NCI-H446 (cell line): ENCODE data around the gene ZNF135.

Experiments used
- DNase-seq, 2 experiments: peaks; one replicate each; lab custom pipeline; 2025; lab: John Stamatoyannopoulos, UW

ZNF135 gene

DNA sequence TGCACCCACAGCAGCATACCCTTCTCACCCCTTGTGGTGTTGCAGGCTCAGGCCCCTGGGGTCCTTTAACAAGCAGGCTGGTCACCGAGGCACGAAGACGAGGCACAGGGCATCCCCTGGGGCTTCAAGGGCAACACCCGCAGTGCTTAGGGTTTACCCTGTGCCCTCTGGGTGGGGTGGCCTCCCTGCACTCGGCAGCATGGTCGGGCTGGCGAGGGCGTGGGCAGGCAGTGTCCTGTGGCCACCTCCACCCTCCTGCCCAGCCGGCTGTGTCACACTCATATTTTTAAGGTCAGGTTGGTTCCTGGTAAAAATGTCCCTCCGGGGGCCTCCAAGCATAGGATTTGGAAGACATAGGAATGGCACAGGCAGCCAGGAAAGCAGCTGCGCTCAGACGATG, 11.4 kb upstream of the ZNF135 start:
- DNase-seq: no peak

DNA sequence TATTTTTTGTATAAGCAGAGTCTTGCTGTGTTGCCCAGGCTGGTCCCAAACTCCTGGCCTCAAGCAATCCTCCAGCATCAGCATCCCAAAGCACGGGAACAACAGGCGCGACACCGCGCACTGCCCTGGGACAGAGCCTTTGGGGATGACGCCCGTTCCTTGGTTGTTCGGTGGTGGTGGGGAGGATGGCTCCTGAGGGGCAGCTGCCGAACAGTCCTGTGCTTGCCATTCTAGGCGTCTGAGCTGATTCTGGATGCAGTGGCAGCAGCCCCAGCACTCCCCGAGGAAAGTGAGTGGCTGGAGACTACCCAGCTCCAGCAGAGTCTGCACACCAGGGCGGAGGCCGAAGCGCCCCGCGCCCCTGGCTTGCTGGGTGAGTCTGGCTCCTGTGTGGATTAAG, 6.8 kb upstream of the ZNF135 start:
- DNase-seq: no peak

DNA sequence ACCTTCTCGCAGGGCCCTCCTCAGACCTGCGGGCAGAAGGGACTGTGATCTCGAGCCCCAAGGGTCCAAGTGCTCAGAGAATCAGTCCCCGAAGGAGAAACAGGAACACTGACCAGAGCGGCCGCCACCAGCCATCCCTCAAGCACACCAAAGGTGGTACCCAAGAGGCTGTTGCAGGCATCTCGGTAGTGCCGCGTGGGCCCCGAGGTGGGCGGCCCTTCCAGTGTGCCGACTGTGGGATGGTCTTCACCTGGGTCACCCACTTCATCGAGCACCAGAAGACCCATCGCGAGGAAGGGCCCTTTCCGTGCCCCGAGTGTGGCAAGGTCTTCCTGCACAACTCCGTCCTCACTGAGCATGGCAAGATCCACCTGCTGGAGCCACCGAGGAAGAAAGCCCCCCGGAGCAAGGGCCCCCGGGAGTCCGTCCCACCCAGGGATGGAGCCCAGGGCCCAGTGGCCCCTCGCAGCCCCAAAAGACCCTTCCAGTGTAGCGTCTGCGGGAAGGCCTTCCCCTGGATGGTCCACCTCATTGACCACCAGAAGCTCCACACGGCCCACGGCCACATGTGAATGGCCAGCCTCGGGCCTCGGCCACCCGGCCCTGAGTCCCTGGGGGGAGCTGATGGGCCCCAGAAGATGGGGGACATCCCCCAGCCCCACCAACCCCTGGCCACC, 5.5 kb upstream of the ZNF135 start:
- DNase-seq: no peak

DNA sequence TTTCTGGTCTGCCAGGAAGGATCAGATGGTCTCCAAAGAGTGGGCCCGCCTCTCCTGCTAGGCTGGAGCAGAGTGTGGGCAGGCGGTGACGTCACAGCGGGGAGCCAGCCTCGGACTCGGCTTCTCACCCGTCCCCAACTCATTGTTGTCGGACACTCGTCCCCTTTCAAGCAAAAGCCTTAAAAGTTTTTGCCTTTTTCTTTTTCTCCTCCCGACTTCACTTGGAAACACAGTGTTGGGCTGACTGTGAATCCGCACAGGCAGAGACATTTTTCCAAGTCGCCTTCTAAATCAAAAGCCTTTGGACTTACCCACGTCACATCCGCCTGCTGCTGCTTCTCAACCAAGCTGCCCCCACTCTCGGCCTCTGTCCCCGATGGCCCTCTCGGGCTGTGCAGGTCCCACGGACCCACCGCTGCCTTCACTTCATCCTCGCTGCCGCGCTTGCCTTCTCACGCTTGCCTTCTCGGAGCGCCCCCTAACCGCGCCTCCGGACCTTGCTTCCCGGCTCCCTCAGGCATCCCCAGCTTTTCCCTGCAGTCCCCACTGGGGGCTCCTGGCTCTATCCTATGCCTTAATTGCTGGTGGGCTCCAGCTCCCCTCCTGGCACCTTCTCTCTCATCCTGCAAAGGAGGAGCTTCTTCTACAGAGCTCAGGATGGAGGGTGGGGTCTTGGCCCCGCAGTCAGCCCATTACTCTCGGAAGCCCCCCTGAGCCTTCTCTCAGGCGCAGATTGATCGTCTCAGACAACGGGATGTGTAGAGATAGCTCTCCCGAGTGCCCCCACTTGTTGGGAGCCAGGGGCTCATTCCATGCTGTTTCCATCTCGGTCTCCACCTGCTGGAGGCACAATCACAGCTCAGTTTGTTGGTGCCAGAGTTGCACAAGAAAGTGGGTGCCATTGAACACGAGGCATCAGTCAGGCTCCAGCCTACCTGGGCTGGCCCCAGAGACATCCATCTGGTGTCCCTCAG, 3.9 kb upstream of the ZNF135 start:
- no peak for DNase-seq

DNA sequence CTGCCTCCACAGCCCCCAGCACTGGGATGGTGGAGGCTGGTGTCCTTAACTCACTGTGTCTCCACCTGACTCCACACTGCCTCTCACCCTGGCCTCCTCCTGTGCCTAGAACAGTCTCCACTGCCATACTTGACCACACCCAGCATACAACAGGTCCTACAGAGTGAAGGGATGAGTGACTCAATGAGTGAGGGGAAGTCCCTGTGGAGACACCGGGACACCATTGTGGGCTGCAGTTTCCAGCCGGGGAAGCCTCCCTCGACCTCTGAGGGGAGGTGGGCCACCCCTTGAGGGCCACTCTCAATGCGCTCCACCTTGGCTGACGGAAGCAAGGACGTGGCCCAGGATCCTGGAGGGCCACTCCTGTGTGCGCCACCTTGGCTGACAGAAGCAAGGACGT, 2.8 kb upstream of the ZNF135 start:
- DNase-seq: no peak

DNA sequence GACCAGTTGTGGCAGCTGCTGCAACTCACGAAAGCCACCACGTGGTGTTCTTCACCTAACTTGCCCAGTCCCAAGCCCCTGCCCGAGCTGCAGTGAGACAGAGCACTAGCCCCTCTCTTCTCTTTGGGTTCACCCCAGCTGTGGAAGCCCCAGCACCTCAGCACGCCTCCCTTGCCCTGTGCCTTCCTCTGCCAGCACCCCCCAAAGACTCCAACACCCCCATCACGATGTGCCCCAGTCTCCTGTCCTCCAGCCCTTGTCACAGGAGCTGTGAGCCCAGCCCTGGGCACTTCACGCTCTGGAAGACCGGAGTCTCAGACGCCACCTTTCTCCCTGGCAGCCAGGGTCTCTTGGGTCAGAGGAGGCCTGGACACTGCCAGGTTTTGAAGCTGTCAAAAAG, 2.2 kb upstream of the ZNF135 start:
- DNase-seq: no peak

DNA sequence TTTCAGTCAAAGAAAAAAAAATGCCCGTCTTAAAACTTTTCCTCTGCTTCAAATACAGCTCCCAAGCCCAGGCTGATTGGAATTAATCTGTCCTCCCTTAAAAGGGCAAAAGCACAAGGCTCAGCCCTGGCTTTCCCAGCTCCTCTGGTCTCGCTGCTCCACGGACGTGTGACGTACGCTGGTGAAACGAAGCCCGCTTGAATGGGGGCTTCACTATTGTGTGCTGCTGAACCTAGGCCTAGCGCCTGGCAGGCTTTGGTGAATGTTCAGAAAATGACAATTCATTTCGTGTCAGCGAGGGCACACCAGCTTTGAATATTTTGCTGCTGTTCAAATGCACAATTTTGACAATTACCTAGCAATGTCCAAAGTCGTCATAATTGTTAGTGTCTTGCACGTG, 615 bp upstream of the ZNF135 start:
- DNase-seq: no peak

DNA sequence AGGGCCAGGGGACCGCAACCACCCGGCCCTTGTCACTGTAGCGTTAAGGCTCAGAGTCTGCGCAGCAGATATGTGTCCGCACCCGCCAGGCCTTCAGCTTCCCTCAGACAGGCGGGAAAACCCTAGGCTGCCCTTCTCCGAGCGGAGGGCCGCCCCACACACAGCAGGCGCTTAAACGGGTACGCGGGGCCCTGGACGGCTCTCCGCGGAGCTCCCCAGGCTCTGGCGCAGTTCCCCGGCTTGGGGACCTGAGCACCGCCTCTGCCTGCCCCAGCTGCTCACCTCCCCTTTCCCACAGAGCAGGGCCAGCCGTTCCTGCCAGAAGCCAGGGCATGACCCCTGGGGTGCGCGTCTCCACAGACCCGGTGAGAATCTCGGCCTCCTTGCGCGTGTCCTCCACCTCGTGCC, 593 bp downstream of the ZNF135 start:
- no peak for DNase-seq

DNA sequence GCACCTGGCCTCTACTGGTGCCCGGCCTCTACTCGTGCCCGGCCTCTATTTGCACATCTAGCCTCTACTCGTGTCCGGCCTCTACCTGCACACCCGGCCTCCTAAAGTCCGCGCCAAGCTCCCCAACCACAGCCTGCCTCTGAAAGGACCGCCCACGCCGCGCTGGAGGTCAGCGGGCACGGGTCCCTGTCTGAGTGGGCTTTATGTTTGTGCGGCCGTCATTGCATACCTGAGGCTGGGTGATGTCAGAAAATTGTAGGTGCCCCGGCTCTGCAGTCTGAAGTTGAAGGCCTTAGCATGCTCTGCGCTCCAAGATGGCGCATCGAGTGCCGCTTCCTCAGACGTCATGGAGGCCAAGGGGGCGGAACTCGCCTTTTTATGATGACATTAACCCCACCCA, 1.1 kb downstream of the ZNF135 start:
- no peak for DNase-seq

DNA sequence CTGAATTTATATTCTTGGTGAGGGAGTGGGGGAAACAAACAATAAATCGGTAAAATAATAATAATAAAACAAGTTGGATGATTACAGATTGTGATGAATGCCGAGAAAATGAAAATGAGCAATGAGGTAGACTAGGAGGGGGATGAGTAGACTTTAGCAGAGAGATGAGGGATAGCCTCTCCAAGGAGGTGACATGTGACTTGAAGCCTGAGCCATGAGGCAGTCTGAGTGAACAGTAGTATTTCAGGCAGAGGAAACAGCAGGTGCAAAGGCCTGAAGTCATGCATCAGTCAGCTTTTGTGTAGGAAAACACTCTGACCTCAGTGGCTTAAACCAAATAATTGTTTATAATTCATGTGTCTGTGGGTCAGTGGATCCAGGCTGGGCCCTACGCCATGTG, 4.6 kb downstream of the ZNF135 start:
- no peak for DNase-seq

DNA sequence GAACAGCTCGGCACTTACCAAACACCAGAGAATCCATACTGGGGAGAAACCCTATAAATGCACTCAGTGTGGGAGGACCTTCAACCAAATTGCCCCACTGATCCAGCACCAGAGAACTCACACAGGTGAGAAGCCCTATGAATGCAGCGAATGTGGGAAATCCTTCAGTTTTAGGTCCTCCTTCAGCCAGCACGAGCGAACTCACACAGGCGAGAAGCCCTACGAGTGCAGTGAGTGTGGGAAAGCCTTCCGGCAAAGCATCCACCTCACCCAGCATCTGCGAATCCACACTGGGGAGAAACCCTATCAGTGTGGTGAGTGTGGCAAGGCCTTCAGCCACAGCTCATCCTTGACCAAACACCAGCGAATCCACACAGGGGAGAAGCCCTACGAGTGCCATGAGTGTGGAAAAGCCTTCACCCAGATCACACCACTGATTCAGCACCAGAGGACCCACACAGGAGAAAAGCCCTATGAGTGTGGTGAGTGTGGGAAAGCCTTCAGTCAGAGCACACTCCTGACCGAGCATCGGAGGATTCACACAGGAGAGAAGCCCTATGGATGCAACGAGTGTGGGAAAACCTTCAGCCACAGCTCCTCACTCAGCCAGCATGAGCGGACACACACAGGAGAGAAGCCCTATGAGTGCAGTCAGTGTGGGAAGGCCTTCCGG, 8.3 kb downstream of the ZNF135 start:
- DNase-seq: no peak

DNA sequence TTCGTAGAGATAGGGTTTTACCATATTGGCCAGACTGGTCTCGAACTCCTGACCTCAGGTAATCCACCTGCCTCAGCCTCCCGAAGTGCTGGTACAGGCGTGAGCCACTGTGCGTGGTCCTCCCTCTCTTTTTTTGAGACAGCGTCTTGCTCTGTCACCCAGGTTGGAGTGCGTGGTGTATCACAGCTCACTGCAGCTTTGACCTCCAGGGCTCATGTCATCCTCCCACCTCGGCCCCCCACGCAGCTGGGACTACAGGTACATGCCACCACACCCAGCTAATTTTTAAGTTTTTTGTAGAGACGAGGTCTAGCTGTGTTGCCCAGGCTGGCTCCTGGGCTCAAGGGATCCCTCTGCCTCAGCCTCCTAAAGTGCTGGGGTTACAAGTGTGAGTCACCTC, 20.7 kb downstream of the ZNF135 start:
- no peak for DNase-seq

DNA sequence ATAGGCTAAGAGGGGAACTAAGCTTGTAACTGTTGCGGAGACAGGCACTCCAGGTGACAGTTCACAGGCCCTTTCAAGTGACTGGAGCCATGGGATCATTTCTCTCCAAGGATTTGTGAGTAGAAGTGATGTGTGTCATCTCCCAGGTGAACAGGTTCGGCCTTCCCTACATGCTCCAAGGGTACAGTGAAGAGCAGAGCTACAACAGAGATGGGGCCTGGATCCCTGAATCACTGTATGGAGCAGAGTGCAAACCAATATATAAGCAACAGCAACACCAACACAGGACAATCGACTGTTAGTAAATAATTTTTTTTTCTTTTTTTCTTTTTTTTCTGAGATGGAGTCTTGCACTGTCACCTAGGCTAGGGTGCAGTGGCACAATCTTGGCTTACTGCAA, 23.9 kb downstream of the ZNF135 start:
- DNase-seq: no peak

DNA sequence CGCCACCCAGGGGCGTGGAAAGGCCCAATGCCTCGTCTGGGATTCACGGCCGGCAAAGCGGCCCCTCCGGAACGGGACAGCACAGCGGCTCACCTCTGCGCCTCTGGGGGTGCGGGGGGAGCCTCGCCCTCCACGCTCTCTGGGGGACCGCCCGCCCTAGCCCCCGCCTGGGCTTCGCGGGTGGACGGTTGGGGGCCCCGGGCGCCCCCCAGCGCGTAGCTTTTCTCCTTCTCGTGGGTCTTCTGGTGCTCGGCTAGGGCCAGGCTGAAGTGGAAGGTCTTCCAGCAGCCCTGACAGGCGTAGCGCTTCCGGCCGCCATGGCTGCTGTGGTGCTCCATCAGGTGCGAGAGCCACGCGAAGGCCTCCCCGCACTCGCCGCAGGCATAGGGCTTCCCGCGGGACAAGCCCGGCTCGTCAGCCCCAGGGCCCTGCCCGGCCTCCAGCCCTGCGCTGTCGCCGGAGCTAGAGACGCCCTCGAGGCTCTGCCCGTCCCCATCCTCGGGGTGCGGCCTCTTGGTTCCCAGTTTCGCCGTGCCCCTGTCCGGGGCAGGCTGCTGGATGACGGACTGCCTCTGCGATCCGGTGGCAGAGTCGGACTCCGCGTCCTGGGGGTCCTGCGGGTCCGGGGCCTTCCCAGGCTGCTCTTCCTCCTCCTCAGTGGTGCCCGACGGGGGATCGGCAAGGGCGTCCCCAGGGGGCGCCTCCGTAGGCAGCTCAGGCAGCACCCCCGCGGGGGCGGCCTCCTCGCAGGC, 25.7 kb downstream of the ZNF135 start:
- DNase-seq: no peak

DNA sequence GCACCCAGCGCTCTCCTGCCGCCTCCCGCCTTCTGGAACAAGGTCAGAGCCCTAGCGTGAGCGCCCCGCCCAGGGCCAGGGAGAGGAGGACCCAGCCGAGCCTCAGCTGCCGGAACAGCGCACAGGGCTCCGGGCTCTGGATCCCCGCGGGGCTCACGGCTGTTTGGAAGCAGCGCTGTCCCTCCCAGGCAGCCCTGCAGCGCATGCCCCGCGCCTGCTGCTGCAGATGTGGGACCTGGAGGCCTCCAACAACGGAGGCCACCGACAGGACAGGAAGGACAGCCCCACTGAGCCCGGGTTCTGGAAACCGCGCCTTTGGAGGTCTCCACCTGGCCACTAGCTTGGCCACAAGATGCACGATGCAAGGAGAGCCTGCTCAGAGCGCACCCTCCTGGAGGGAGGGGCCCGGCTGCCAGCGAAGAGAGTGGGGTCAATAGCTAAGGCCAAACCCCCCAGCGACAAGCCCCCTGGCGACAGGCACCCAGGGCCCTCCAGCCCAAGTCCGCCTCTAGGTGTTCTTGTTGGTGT, 26.3 kb downstream of the ZNF135 start:
- DNase-seq: no peak

DNA sequence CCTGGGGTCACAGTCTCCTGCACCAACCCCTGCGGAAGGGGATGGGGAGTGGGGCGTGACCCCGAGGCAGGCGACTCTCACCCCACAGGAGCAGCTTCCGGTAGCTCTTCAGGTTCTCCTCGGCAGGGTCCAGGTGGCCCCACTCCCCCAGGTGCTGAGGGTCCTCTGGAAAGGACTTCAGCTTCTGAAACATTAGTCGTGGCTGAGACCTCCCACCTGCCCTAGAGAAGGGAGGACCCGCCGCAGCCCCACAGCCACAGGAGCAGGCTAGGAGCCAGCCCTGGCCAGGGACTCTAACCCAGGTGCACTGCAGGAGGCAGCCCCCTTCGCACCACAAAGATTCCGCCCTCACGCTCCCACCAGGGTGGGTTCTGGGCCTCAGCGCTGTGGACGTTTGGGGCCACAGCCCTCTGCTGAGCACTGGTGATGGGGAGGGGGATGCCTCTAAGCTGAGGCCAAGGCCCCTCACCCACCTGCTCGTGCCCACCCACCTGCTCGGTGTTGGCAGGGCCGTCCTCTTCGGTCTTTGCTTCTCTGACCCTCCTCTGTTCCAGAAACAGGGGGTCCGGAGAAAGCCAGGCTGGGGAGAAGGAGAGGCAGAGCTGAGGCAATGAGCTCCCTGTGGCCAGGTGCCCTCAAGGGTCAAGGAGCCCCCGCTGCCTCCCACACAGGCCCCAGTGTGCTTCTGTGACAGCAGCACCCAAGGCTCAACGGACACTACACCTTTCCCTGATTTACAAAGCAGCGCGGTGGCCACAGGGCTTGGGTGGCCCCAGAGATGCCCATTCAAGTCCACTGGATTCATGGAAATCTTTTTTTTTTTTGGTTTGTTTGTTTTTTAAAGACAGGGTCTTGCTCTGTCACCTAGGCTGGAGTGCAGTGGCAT, 28.0 kb downstream of the ZNF135 start:
- no peak for DNase-seq

DNA sequence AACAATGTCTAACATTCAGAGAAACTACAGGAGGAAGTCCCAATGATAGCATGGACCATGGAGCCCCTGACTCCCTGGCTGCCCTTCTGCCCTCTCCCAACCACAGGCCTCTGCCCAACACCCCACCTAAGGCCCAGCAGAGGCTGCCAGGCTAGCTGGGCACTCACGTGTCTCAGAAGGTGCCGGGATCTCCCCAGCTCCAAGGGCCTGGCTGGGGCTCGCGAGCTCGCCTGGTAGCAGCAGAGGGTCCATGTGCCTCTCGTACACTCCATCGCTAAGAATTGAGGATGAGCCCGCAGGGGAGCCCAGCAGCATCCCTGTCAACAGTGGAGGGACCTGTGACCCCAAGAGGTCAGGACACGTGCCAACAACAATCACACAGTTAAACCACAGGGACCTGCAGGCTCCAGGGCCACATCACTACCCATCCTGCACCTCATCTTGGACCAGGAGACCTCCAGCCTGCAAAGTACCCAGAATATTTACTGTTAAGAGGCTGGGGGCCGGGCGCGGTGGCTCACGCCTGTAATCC, 29.5 kb downstream of the ZNF135 start:
- DNase-seq: no peak

DNA sequence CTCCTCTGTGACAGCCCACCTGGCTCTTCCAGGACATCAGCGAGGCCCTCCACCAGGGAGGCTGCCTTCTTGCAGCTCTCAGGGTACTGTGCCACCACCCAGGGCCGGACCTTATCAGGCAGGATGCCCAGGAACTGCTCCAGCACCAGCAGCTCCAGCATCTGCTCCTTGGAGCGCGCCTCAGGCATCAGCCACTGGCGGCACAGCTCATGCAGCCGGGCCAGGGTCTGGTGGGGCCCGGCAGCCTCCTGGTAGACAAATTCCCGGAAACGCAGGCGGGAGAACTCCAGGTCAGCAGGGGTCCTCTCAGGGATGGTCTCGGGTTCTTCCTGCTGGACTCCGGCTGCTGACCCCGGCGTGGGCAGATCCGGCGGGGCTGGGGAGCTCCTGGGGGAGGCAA, 30.8 kb downstream of the ZNF135 start:
- DNase-seq: no peak

DNA sequence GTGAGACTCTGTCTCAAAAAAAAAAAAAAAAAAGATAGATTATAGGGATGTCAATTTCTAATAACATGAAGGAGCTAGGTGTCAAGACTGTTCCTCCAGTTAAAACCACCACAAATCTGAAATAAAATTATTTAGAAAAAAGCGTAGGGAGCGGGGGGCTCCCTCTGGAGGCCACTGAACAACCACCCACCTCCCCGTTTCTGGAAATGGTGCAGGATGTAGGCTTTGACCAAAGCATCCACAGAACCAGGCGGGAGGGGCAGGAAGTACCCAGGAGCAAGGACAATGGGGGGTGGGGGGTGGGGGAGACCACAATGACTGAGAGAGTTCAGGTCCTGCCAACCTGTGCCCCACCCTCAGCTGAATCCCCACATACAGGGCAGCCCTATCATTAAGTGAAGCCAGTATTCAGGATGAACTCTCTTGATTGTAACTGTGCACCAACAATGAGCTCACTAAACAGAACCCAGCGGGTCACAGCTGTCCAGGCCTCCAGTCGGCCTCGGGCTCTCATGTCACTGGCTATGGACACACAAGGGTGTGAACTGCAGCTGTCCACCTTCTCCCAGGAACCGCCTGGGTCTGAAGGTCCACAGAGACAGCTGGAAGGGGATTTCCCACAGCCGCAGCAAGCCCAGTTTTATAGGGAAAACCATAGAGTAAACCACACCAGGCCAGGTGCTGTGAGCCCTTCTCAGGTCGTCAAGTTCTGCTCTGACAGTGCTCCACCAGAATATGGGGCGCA, 32.3 kb downstream of the ZNF135 start:
- DNase-seq: no peak

DNA sequence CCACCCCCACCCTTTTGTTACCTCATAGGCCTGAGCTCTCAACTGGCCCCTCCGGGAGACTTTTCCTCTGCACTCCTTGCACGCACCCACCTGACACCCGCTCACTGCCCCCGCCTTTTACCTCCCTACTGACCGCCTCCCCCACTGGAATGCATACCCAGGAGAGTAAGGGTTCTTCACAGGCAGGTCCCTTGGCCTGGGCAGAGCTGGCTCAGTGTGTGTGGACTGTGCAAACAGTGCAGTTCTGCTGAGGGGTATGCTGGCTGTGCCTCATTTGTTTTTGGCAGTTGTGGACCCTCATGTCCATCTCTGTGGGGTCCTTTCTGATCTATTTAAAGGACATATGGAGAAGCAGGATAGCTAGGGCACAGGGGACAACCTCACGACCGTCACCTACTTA, 34.0 kb downstream of the ZNF135 start:
- no peak for DNase-seq
